K562 (cell line): ENCODE data around the gene OSTF1. TPM values are rescaled to one million over a fixed set of nuclear protein-coding genes. Genes with fewer than 3 reads are reported as not detected.

ENCODE experiments used
- ATAC-seq: fragments of 200-7000 bp; cut with Tn5 transposase; 3 replicates; pipeline ENCODE4 v1.9.1; 2020; ENCODE audit warnings: moderate library complexity
- BruUV-seq: library from RNA; stranded (reverse); fragments of 400-500 nt; replicated peaks from 2 replicates; lab custom pipeline; 2021; lab: Mats Ljungman, UMichigan
- CTCF ChIA-PET: fragments of 300-600 bp; formaldehyde crosslinking; extraction: SDS; loops from one replicate; lab custom pipeline; 2021; ENCODE audit warnings: low intra/inter-chr PET ratio; lab: Yijun Ruan, JAX
- POLR2A ChIA-PET: fragments of 300-600, 350-650 bp; sonication (Branson Sonifier 250); formaldehyde crosslinking; extraction: SDS; loops from one replicate; lab custom pipeline; 2021; ENCODE audit warnings: antibody characterized with exemption, inconsistent platforms; lab: Yijun Ruan, JAX
- DNase-seq, 4 experiments: peaks; one replicate each; pipeline versions ENCODE4 v3.0.0 to v3.0.0-alpha.2; 2011 to 2018; ENCODE audit warnings: low spot score in 3 of 4, mixed read lengths in 3 of 4; ENCODE audit errors: extremely low read depth in 1 of 4
- FAIRE-seq: peaks from 2 replicates; lab custom pipeline; 2011; peaks lifted over from hg19 to GRCh38; lab: Jason Lieb, UNC
- H2AFZ ChIP-seq: 2 replicates; pipeline ENCODE4 v1.6.0; 2011; ENCODE audit warnings: low read depth, low read length, control low read depth, inconsistent platforms
- H3K27ac ChIP-seq: fragments of 200-600 bp; 3 replicates; pipeline ENCODE4 v1.8.0; 2011; ENCODE audit warnings: low read depth, mild to moderate bottlenecking, control low read depth, inconsistent platforms, low read length, moderate library complexity, mixed read lengths; ENCODE audit errors: extremely low read depth
- H3K27me3 ChIP-seq, 2 experiments: fragments of 300-600 bp in 1 of 2; 2 replicates in 1 of 2; 3 replicates in 1 of 2; pipeline versions ENCODE4 v1.6.0 to v1.8.0; 2011; ENCODE audit warnings: inconsistent platforms in 2 of 2, low read length in 2 of 2, mild to moderate bottlenecking in 1 of 2, mixed read lengths in 1 of 2, moderate library complexity in 1 of 2; ENCODE audit not compliant: control insufficient read depth in 2 of 2, insufficient read depth in 2 of 2
- H3K36me3 ChIP-seq: fragments of 300-600 bp; 3 replicates; pipeline ENCODE4 v1.8.0; 2011; ENCODE audit warnings: mild to moderate bottlenecking, low read length, inconsistent platforms; ENCODE audit not compliant: control insufficient read depth, insufficient read depth
- H3K4me1 ChIP-seq, 2 experiments: fragments of 200-600 bp in 1 of 2; replicated peaks in 1 of 2; 2 replicates in 1 of 2; 3 replicates in 1 of 2; pipeline versions ENCODE4 v1.5.1 to v1.8.0; 2011; ENCODE audit warnings: inconsistent platforms in 2 of 2, low read length in 2 of 2, mild to moderate bottlenecking in 1 of 2, mixed read lengths in 1 of 2, moderate library complexity in 1 of 2; ENCODE audit not compliant: control insufficient read depth in 2 of 2, insufficient read depth in 2 of 2
- H3K4me2 ChIP-seq: 2 replicates; pipeline ENCODE4 v1.6.1; 2011; ENCODE audit warnings: low read length, control low read depth, inconsistent platforms, mixed read lengths; ENCODE audit not compliant: insufficient read depth
- H3K4me3 ChIP-seq: fragments of 200-600 bp; sonication (generic), shearing (Covaris generic); 2 replicates; pipeline ENCODE4 v1.5.1; 2016; ENCODE audit warnings: control low read depth, inconsistent platforms
- H3K79me2 ChIP-seq: fragments of 200-600 bp; 3 replicates; pipeline ENCODE4 v1.8.0; 2011; ENCODE audit warnings: low read length, inconsistent platforms; ENCODE audit not compliant: control insufficient read depth, insufficient read depth
- H3K9ac ChIP-seq, 2 experiments: 2 replicates each; pipeline versions ENCODE4 v1.6.0 to v1.6.1; 2011; ENCODE audit warnings: low read depth in 2 of 2, low read length in 2 of 2, control low read depth in 1 of 2, inconsistent platforms in 1 of 2, mild to moderate bottlenecking in 1 of 2, mixed read lengths in 1 of 2; ENCODE audit not compliant: insufficient read depth in 1 of 2
- H3K9me1 ChIP-seq: one replicate; pipeline ENCODE4 v1.6.0; 2011; ENCODE audit warnings: inconsistent platforms, mild to moderate bottlenecking, low read length, moderate library complexity; ENCODE audit not compliant: control insufficient read depth, insufficient read depth
- H3K9me3 ChIP-seq: replicated peaks from 2 replicates; pipeline ENCODE4 v1.5.1; 2011; ENCODE audit warnings: low read depth, low read length, inconsistent platforms; ENCODE audit not compliant: control insufficient read depth, insufficient read depth
- H4K20me1 ChIP-seq: replicated peaks from 2 replicates; pipeline ENCODE4 v1.6.1; 2011; ENCODE audit warnings: low read length, inconsistent platforms, mixed read lengths; ENCODE audit not compliant: control insufficient read depth, insufficient read depth
- DIDO1 ChIP-seq: fragments of 450-650 bp; IDR thresholded peaks from 2 replicates; pipeline ENCODE4 v1.6.1; 2016; ENCODE audit warnings: low read depth, missing biosample characterization, missing genetic modification characterization
- HIVEP1 ChIP-seq: fragments of 250-450 bp; sonication (Bioruptor Pico); IDR thresholded peaks from 2 replicates; pipeline ENCODE4 v1.4.0; 2020; ENCODE audit warnings: mild to moderate bottlenecking
- ILF3 ChIP-seq: fragments of 450-650 bp; IDR thresholded peaks from 2 replicates; pipeline ENCODE4 v1.6.1; 2018; ENCODE audit warnings: antibody characterized with exemption, mild to moderate bottlenecking, moderate library complexity, borderline replicate concordance
- PHF8 ChIP-seq: fragments of 200-600 bp; sonication (generic); IDR thresholded peaks from 2 replicates; pipeline ENCODE4 v1.6.1; 2012; ENCODE audit warnings: mixed run types, mild to moderate bottlenecking, inconsistent platforms, low read length, moderate library complexity, borderline replicate concordance
- RNF2 ChIP-seq: sonication (generic); IDR thresholded peaks from 2 replicates; pipeline ENCODE4 v1.6.1; 2016
- YY1 ChIP-seq, 3 experiments: IDR thresholded peaks; 2 replicates each; pipeline ENCODE4 v1.6.1; 2011; ENCODE audit warnings: low read length in 2 of 3, mild to moderate bottlenecking in 2 of 3, moderate library complexity in 2 of 3, borderline replicate concordance in 1 of 3, control low read depth in 1 of 3, low read depth in 1 of 3; ENCODE audit not compliant: insufficient read depth in 3 of 3, insufficient replicate concordance in 2 of 3, control insufficient read depth in 1 of 3, insufficient read length in 1 of 3; ENCODE audit errors: extremely low read depth in 1 of 3
- ZFPM2 ChIP-seq: fragments of 250-450 bp; sonication (Bioruptor Pico); IDR thresholded peaks from 2 replicates; pipeline ENCODE4 v1.5.1; 2022; ENCODE audit warnings: mild to moderate bottlenecking
- ZNF57 ChIP-seq: fragments of 450-650 bp; formaldehyde crosslinking; IDR thresholded peaks from 2 replicates; pipeline ENCODE4 v1.4.0; 2020; ENCODE audit warnings: mild to moderate bottlenecking, moderate library complexity
- WGBS: fragments of 100-300 bp; shearing (Covaris generic); methylation state at CpG from one replicate; pipeline ENCODE4 v1.1.6; 2016; ENCODE audit warnings: low coverage, mixed read lengths; ENCODE audit not compliant: insufficient coverage; ENCODE audit errors: missing lambda C conversion rate; 5-methylcytosine and 5-hydroxymethylcytosine counted together
- in situ Hi-C: fragments of 300-500 bp; cut with MboI; formaldehyde crosslinking; loops from 4 replicates; pipeline ENCODE4 v1.15.0; 2018; ENCODE audit warnings: inconsistent platforms, mixed read lengths
- intact Hi-C: fragments of 100-400 bp; cut with micrococcal nuclease; formaldehyde crosslinking; loops from 2 replicates; pipeline ENCODE4 v1.14.2; 2022
- polyA plus RNA-seq, 8 experiments: library from polyadenylated mRNA; depleted of rRNA in 4 of 8; stranded (reverse) in 5 of 8; unstranded in 3 of 8; fragments of >200 nt; fragmentation: Nextera tagmentation in 2 of 8; fragmentation: Illumina TruSeq in 1 of 8; extraction: Ambion mirVana in 2 of 8; extraction: Trizol in 1 of 8; gene quantifications; 2 replicates each; pipeline versions ENCODE4 v1.2.1 to v1.2.3, GENCODE V29; 2011 to 2014; ENCODE audit warnings: inconsistent platforms in 1 of 8, missing spikeins in 1 of 8
- total RNA-seq, 7 experiments: library from RNA; depleted of rRNA in 6 of 7; stranded (reverse); fragments of >200 nt in 6 of 7; fragmentation: Illumina TruSeq in 2 of 7; extraction: Trizol in 2 of 7; gene quantifications; 2 replicates each; pipeline versions ENCODE4 v1.2.1 to v1.2.3, GENCODE V29; 2011 to 2021; ENCODE audit warnings: low replicate concordance in 1 of 7
- TF ChIP-seq, protein P1 (sequence below), 3 experiments: fragments of 200-800 bp in 1 of 3; sonication (Bioruptor generic) in 1 of 3; sonication (generic) in 1 of 3; formaldehyde crosslinking in 1 of 3; IDR thresholded peaks; 2 replicates each; pipeline versions ENCODE4 v1.6.1 to v1.8.0; 2016 to 2022; ENCODE audit warnings: mild to moderate bottlenecking in 2 of 3, missing compliant biosample characterization in 2 of 3, missing genetic modification characterization in 2 of 3, missing genetic modification reagents in 1 of 3

Gene OSTF1
- total and polyA plus RNA-seq, 9 of the 15 experiments (the other 6 are each of a cell fraction or from before 2014, with no cell fraction given), result 15.0 to 37.3 (median 23.0) TPM

DNA sequence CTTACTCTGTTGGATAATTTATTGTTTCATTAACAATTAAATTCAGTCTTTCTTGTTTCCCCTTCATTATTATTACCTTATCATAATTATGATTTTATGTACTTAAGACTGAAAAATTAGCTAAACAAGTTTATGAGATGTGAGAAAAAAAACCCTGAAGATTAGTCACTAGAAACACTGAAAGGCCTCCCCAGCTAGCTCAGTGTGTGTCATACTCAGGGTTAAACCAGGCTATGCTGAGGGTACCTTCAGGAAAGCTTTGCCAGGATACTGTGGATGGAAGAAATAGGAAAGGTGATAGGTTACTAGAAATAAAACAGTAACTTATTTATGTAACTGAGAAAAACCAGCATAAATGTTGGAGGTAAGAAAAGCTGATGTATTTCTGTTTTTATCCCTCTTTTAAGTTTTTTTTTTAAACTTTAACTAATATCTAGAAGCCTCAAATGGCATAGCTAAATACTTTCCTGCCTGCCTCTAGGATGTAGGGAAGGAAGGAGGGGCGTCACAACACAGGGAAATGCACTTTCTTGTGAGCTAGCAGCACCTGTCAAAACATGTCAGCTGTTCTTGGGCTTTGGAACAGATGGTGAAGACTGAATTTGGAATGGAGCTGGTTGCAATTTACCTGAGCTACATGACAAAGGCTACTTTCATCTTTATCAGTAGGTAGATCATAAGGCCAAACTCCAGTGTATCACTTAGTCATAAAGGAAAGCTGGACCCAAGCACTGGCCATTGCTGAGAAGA is 24.6 kb upstream of the OSTF1 start:
- FAIRE-seq (no peak), DNase-seq (no peak), ATAC-seq (no peak)
- Histone ChIP-seq H3K27ac (no peak overlapping the region), H3K27me3 (no peaks in the 10 kb centered on the region), H4K20me1 (no peaks in the 10 kb centered on the region), H3K79me2 (no peaks in the 10 kb centered on the region), H3K4me1 (peaks cover 0 to 2% of the 10 kb centered on the region in 2 experiments; a peak in 2 of 5 replicates), H3K9me3 (no peaks in the 10 kb centered on the region), H3K9ac (no peak overlapping the region), H2AFZ (no peak overlapping the region), H3K4me3 (no peak overlapping the region), H3K4me2 (no peak overlapping the region), H3K36me3 (no peaks in the 10 kb centered on the region), H3K9me1 (no peaks in the 10 kb centered on the region)
- ChIA-PET POLR2A (interaction anchor here (0.6 kb wide), 2 partner anchors 27 to 1660 kb away, joined by 3 read pairs; no protein-coding TSS in a partner anchor), CTCF (no interaction called here)
- no TSS peak for BruUV-seq
- intact Hi-C loops, result no loop called here
- 30% methylated on average over 1 of the region's 1 CpG for WGBS
- in situ Hi-C loops, result no loop called here
- TF ChIP-seq ZFPM2 (CRISPR knock-in tag), result no peak

DNA sequence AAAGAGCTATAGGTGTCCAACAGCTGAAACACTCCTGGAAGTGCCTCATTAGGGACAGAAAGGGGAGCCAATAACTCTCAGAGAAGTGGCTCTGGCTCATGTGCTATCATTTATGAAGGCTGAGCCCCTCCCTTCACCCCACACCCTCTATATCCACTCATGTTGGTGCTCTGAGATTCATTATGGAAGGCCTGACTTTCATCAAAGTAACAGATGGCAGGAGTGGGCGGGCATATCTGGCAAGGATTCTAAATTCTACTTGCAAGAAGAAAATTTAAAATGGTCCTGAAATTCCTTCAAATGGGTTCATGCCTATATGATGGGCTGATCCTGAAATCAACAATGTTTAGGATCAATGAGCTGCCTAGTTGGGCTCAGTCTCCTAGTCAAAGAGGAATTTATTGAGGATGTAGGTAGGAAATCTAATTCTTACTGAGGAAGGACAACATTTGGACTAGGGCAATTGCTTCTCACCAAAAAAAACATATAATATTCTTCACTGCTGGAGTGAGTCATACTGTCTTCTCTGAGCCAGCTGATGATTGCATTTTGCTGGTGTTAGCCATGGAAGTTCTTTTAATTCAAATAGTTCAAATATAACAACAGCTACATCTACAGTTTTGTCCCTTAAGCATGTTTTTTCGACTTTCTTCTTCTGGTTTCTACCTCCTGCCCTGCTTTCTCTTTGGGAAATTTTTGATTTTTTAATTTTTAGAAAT is 23.8 kb upstream of the OSTF1 start:
- H3K4me3 ChIP-seq, result no peak overlapping the region
- ChIA-PET CTCF (no interaction called here), POLR2A (interaction anchor here (0.6 to 0.8 kb wide), 3 partner anchors 10 to 1659 kb away, joined by 3 to 4 read pairs (median 3); no protein-coding TSS in a partner anchor)
- no peak for FAIRE-seq
- 31% methylated on average over 2 of the region's 2 CpGs for WGBS
- H3K36me3 ChIP-seq, result no peaks in the 10 kb centered on the region
- BruUV-seq, result no TSS peak
- DNase-seq, result no peak
- H3K4me1 ChIP-seq, result peaks cover 0 to 2% of the 10 kb centered on the region in 2 experiments; a peak in 2 of 5 replicates
- H3K4me2 ChIP-seq, result no peak overlapping the region
- no peaks in the 10 kb centered on the region for H3K27me3 ChIP-seq
- no peak overlapping the region for H2AFZ ChIP-seq
- intact Hi-C loops (no loop called here), in situ Hi-C loops (no loop called here)
- no peaks in the 10 kb centered on the region for H3K9me3 ChIP-seq
- ATAC-seq, result no peak
- H3K9ac ChIP-seq, result no peak overlapping the region
- H3K79me2 ChIP-seq, result no peaks in the 10 kb centered on the region
- no peaks in the 10 kb centered on the region for H3K9me1 ChIP-seq
- H3K27ac ChIP-seq, result no peak overlapping the region
- H4K20me1 ChIP-seq, result no peaks in the 10 kb centered on the region
- TF ChIP-seq ILF3, result no peak
- TF ChIP-seq DIDO1, result no peak
- no peak for TF ChIP-seq YY1 (IDR thresholded peaks at IDR 0.05; ENCODE audit: borderline replicate concordance in 1 of 3, control insufficient read depth in 1 of 3, extremely low read depth in 1 of 3, insufficient read depth in 3 of 3, insufficient read length in 1 of 3, insufficient replicate concordance in 2 of 3, low read depth in 1 of 3, low read length in 2 of 3)
- TF ChIP-seq RNF2, result no peak
- TF ChIP-seq, protein P1, sequence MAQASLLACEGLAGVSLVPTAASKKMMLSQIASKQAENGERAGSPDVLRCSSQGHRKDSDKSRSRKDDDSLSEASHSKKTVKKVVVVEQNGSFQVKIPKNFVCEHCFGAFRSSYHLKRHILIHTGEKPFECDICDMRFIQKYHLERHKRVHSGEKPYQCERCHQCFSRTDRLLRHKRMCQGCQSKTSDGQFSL (CRISPR knock-in tag; IDR thresholded peaks at IDR 0.05), result no peak
- TF ChIP-seq, protein P1 (tag; IDR thresholded peaks at IDR 0.05), result no peak
- TF ChIP-seq ZNF57 (CRISPR knock-in tag), result no peak
- TF ChIP-seq PHF8, result no peak
- TF ChIP-seq HIVEP1 (CRISPR knock-in tag), result no peak
